ENCODE measurements around the gene MCF2L. TPM values are rescaled to one million over a fixed set of nuclear protein-coding genes. Genes with fewer than 3 reads are reported as not detected.

The MCF2L gene
- total and polyA plus RNA-seq, 9 of the 15 experiments (the other 6 are each of a cell fraction or from before 2014, with no cell fraction given): 0.05 to 0.25 (median 0.18) TPM; not detected in 5

- TF ChIP-seq XRCC4 (IDR thresholded peaks at IDR 0.05; ENCODE audit: extremely low read depth, insufficient read depth, insufficient read length): no peak
- TF ChIP-seq ZNF197 (CRISPR knock-in tag; IDR thresholded peaks at IDR 0.05; ENCODE audit: low read depth): no peak
- no peak for TF ChIP-seq FOXO4 (CRISPR knock-in tag; IDR thresholded peaks at IDR 0.05)
- TF ChIP-seq MYNN (IDR thresholded peaks at IDR 0.05): no peak
- TF ChIP-seq MYNN (CRISPR knock-in tag; IDR thresholded peaks at IDR 0.05): no peak
- no peak for TF ChIP-seq ZBTB34 (CRISPR knock-in tag; IDR thresholded peaks at IDR 0.05)
- TF ChIP-seq ZBTB11 (CRISPR knock-in tag; IDR thresholded peaks at IDR 0.05): no peak
- TF ChIP-seq ZNF398 (CRISPR knock-in tag; IDR thresholded peaks at IDR 0.05): no peak
- no peak for TF ChIP-seq ZBTB33 (CRISPR knock-in tag; IDR thresholded peaks at IDR 0.05)
- TF ChIP-seq ZNF695 (CRISPR knock-in tag; IDR thresholded peaks at IDR 0.05): no peak
Observed at GRCh38 chr13:112998521-112999280, 29.7 kb downstream of the MCF2L start (continued).

Measured in K562 (cell line).